Neural cell (in vitro differentiated cells): ENCODE measurements around the gene NCAM1. TPM values are rescaled to one million over a fixed set of nuclear protein-coding genes. Genes with fewer than 3 reads are reported as not detected.
A peak's percentile ranks its signal among the peaks of the same experiment; 100 is the strongest.

Source experiments
- H2AFZ ChIP-seq: fragments of 200-600, 300-800 bp; sonication (generic), shearing (Covaris generic); 2 replicates; pipeline ENCODE4 v1.6.0; 2014; ENCODE audit warnings: low read depth, mild to moderate bottlenecking, antibody characterized with exemption, low read length, moderate library complexity
- H3F3A ChIP-seq: fragments of 200-600 bp; shearing (Covaris generic); 2 replicates; pipeline ENCODE4 v1.6.1; 2016; ENCODE audit warnings: mild to moderate bottlenecking, moderate library complexity, mixed read lengths, antibody characterized with exemption, low read length; ENCODE audit not compliant: insufficient read depth, poor library complexity, severe bottlenecking
- H3K27ac ChIP-seq: fragments of 200-600, 300-800 bp; sonication (generic), shearing (Covaris generic); 2 replicates; pipeline ENCODE4 v1.5.1; 2014; ENCODE audit warnings: mild to moderate bottlenecking, low read length, moderate library complexity
- H3K27me3 ChIP-seq: fragments of 300-800, 200-600 bp; sonication (generic), shearing (Covaris generic); 2 replicates; pipeline ENCODE4 v1.6.0; 2014; ENCODE audit warnings: mild to moderate bottlenecking, low read depth, low read length, moderate library complexity; ENCODE audit not compliant: insufficient read depth
- H3K36me3 ChIP-seq: fragments of 300-800, 200-600 bp; sonication (generic), shearing (Covaris generic); 2 replicates; pipeline ENCODE4 v1.5.1; 2014; ENCODE audit warnings: mild to moderate bottlenecking, antibody characterized with exemption, low read length, moderate library complexity; ENCODE audit not compliant: insufficient read depth
- H3K4me2 ChIP-seq: fragments of 300-800, 200-600 bp; sonication (generic), shearing (Covaris generic); 2 replicates; pipeline ENCODE4 v1.6.0; 2014; ENCODE audit warnings: mild to moderate bottlenecking, low read length
- H3K4me3 ChIP-seq: fragments of 300-800, 200-600 bp; sonication (generic), shearing (Covaris generic); 2 replicates; pipeline ENCODE4 v1.5.1; 2014; ENCODE audit warnings: mild to moderate bottlenecking, low read length, moderate library complexity
- H3K79me2 ChIP-seq: fragments of 200-600 bp; shearing (Covaris generic); replicated peaks from 2 replicates; pipeline ENCODE4 v1.6.0; 2014; ENCODE audit warnings: mild to moderate bottlenecking, low read length, moderate library complexity; ENCODE audit not compliant: insufficient read depth
- H3K9ac ChIP-seq: fragments of 300-800, 200-600 bp; sonication (generic), shearing (Covaris generic); 2 replicates; pipeline ENCODE4 v1.6.1; 2016; ENCODE audit warnings: mild to moderate bottlenecking, low read length, mixed read lengths
- H3K9me2 ChIP-seq: fragments of 200-600 bp; shearing (Covaris generic); 2 replicates; pipeline ENCODE4 v1.6.1; 2016; ENCODE audit warnings: mild to moderate bottlenecking, low read length, mixed read lengths; ENCODE audit not compliant: insufficient read depth
- H3K9me3 ChIP-seq: fragments of 200-600, 300-800 bp; sonication (generic), shearing (Covaris generic); 2 replicates; pipeline ENCODE4 v1.6.1; 2016; ENCODE audit warnings: mild to moderate bottlenecking, mixed run types, low read length, moderate library complexity, mixed read lengths
- H4K20me1 ChIP-seq: fragments of 200-600 bp; shearing (Covaris generic); 2 replicates; pipeline ENCODE4 v1.6.1; 2016; ENCODE audit warnings: mild to moderate bottlenecking, mixed run types; ENCODE audit not compliant: insufficient read depth
- CTCF ChIP-seq: fragments of 450-650 bp; IDR thresholded peaks from 2 replicates; pipeline ENCODE4 v1.5.1; 2014; ENCODE audit warnings: antibody characterized with exemption, mild to moderate bottlenecking, moderate library complexity; ENCODE audit not compliant: poor library complexity, severe bottlenecking
- EP300 ChIP-seq: fragments of 450-650 bp; conservative IDR thresholded peaks from 2 replicates; pipeline ENCODE4 v1.6.1; 2014; ENCODE audit warnings: antibody characterized with exemption, mild to moderate bottlenecking, moderate library complexity; ENCODE audit not compliant: poor library complexity, severe bottlenecking
- EZH2 ChIP-seq: fragments of 200-600, 300-800 bp; shearing (Covaris generic), sonication (generic); IDR thresholded peaks from 2 replicates; pipeline ENCODE4 v1.6.1; 2014; ENCODE audit warnings: antibody characterized with exemption, low read length, borderline replicate concordance, mild to moderate bottlenecking; ENCODE audit not compliant: insufficient read depth, poor library complexity, severe bottlenecking
- MXI1 ChIP-seq: fragments of 450-650 bp; conservative IDR thresholded peaks from 2 replicates; pipeline ENCODE4 v1.6.1; 2014; ENCODE audit warnings: antibody characterized with exemption, mild to moderate bottlenecking; ENCODE audit not compliant: poor library complexity, severe bottlenecking
- POLR2AphosphoS5 ChIP-seq: IDR thresholded peaks from 2 replicates; pipeline ENCODE4 v1.6.1; 2012
- RAD21 ChIP-seq: fragments of 450-650 bp; conservative IDR thresholded peaks from 2 replicates; pipeline ENCODE4 v1.6.1; 2014; ENCODE audit warnings: antibody characterized with exemption, mild to moderate bottlenecking, moderate library complexity
- REST ChIP-seq: IDR thresholded peaks from 2 replicates; pipeline ENCODE4 v1.6.1; 2012; ENCODE audit warnings: borderline replicate concordance
- SMC3 ChIP-seq: fragments of 450-650 bp; conservative IDR thresholded peaks from 2 replicates; pipeline ENCODE4 v1.6.1; 2014; ENCODE audit warnings: antibody characterized with exemption, mild to moderate bottlenecking, moderate library complexity; ENCODE audit not compliant: poor library complexity
- TAF1 ChIP-seq: IDR thresholded peaks from 2 replicates; pipeline ENCODE4 v1.6.1; 2012; ENCODE audit warnings: low read depth
- polyA plus RNA-seq: library from polyadenylated mRNA; depleted of rRNA; stranded (reverse); fragments of >200 nt; gene quantifications from 2 replicates; pipeline ENCODE4 v1.2.3, GENCODE V29; 2014

The NCAM1 gene
- polyA plus RNA-seq, 1 donor from 2014 or later = 120 TPM

GRCh38 chr11:113314065-113314388, 352.8 kb downstream of the NCAM1 start:
- H4K20me1 ChIP-seq = no peaks in the 10 kb centered on the region
- no peaks in the 10 kb centered on the region for H3K9me3 ChIP-seq
- no peaks in the 10 kb centered on the region for H3K27me3 ChIP-seq
- no peak overlapping the region for H2AFZ ChIP-seq
- TF ChIP-seq RAD21 (no peak), CTCF (no peak), SMC3 (no peak), EP300 (no peak), POLR2AphosphoS5 (no peak), MXI1 (no peak), EZH2 (no peak), REST (no peak), TAF1 (no peak)
- no peaks in the 10 kb centered on the region for H3F3A ChIP-seq
- peak overlapping the region; percentile 61 for H3K4me3 ChIP-seq
- H3K4me2 ChIP-seq = no peak overlapping the region
- H3K9ac ChIP-seq = peak overlapping the region; percentile 53
- no peaks in the 10 kb centered on the region for H3K9me2 ChIP-seq
- H3K27ac ChIP-seq = no peak overlapping the region
- H3K36me3 ChIP-seq = no peaks in the 10 kb centered on the region
- H3K79me2 ChIP-seq = no peaks in the 10 kb centered on the region

GRCh38 chr11:113314389-113315301, 353.4 kb downstream of the NCAM1 start, which contains the start of gene TTC12:
TTC12 (plus strand) TSS chr11:113314583; CDS start chr11:113316258, 1,675 bp downstream.
- no peaks in the 10 kb centered on the region for H3K27me3 ChIP-seq
- H3K79me2 ChIP-seq = no peaks in the 10 kb centered on the region
- H3K27ac ChIP-seq = peak within 1 kb of the TSS; percentile 9
- peak within 1 kb of the TSS; percentile 61 for H3K4me3 ChIP-seq
- no peaks in the 10 kb centered on the region for H3K9me3 ChIP-seq
- H4K20me1 ChIP-seq = no peaks in the 10 kb centered on the region
- peak within 1 kb of the TSS; percentile 53 for H3K9ac ChIP-seq
- H3K4me2 ChIP-seq = no peak within 1 kb of the TSS
- H3K36me3 ChIP-seq = no peaks in the 10 kb centered on the region
- H2AFZ ChIP-seq = no peak within 1 kb of the TSS
- no peaks in the 10 kb centered on the region for H3K9me2 ChIP-seq
- H3F3A ChIP-seq = no peaks in the 10 kb centered on the region
- TF ChIP-seq EP300 (no peak), CTCF (peak; percentile 8), TAF1 (no peak), RAD21 (peak; percentile 20), POLR2AphosphoS5 (no peak), REST (no peak), EZH2 (no peak), MXI1 (peak; percentile 42), SMC3 (no peak)
